Natural killer cell (primary cell): ENCODE results near the gene PCK2. TPM values are rescaled to one million over a fixed set of nuclear protein-coding genes. Genes with fewer than 3 reads are reported as not detected.
A peak's percentile ranks its signal among the peaks of the same experiment; 100 is the strongest.

ENCODE experiments used
- ATAC-seq, 3 donors: fragments of 150-1000 bp in 2 of 3; fragments of 200-7000 bp in 1 of 3; cut with Tn5 transposase; 1 replicate in 1 of 3; 2 replicates in 2 of 3; pipeline ENCODE4 v1.10.0; 2021; ENCODE audit warnings: mild to moderate bottlenecking in 2 of 3, moderate library complexity in 2 of 3
- DNase-seq, 2 donors: peaks; one replicate each; pipeline versions ENCODE4 v3.0.0 to v3.0.0-alpha.2; 2013 to 2021; ENCODE audit warnings: mixed read lengths in 1 of 2
- H3K27ac ChIP-seq: one replicate; pipeline ENCODE4 v1.5.1; 2013; ENCODE audit warnings: mild to moderate bottlenecking, low read length
- H3K27me3 ChIP-seq: one replicate; pipeline ENCODE4 v1.6.1; 2013; ENCODE audit warnings: low read length; ENCODE audit not compliant: control insufficient read depth, insufficient read depth
- H3K36me3 ChIP-seq: one replicate; pipeline ENCODE4 v1.6.1; 2013; ENCODE audit warnings: low read length; ENCODE audit not compliant: control insufficient read depth, insufficient read depth
- H3K4me1 ChIP-seq: one replicate; pipeline ENCODE4 v1.6.1; 2013; ENCODE audit warnings: low read length; ENCODE audit not compliant: control insufficient read depth, insufficient read depth
- H3K4me3 ChIP-seq: one replicate; pipeline ENCODE4 v1.5.1; 2013; ENCODE audit warnings: low read length
- H3K9me3 ChIP-seq: one replicate; pipeline ENCODE4 v1.6.1; 2013; ENCODE audit warnings: low read length; ENCODE audit not compliant: control insufficient read depth, insufficient read depth
- H3K27ac Mint-ChIP-seq, 2 donors: one replicate each; pipeline ENCODE4 v1.8.0; 2022; ENCODE audit warnings: mild to moderate bottlenecking in 2 of 2, mixed read lengths in 2 of 2, moderate library complexity in 1 of 2
- H3K27me3 Mint-ChIP-seq, 2 donors: one replicate each; pipeline ENCODE4 v1.8.0; 2022; ENCODE audit warnings: low read depth in 2 of 2, mixed read lengths in 2 of 2
- H3K36me3 Mint-ChIP-seq: one replicate; pipeline ENCODE4 v1.8.0; 2022; ENCODE audit warnings: mixed read lengths
- H3K4me1 Mint-ChIP-seq, 2 donors: one replicate each; pipeline ENCODE4 v1.8.0; 2022; ENCODE audit warnings: mixed read lengths in 2 of 2
- H3K4me3 Mint-ChIP-seq: one replicate; pipeline ENCODE4 v1.8.0; 2022; ENCODE audit warnings: mild to moderate bottlenecking, moderate library complexity, mixed read lengths
- H3K9me3 Mint-ChIP-seq, 2 donors: one replicate each; pipeline ENCODE4 v1.8.0; 2022; ENCODE audit warnings: mixed read lengths in 2 of 2
- CTCF ChIP-seq: fragments of 200-600 bp; IDR thresholded peaks from one replicate; pipeline ENCODE4 v1.8.0; 2022; ENCODE audit warnings: antibody characterized with exemption
- WGBS: methylation state at CpG from one replicate; pipeline ENCODE4 v1.1.7; 2013; ENCODE audit warnings: missing lambda C conversion rate; ENCODE audit not compliant: insufficient coverage; 5-methylcytosine and 5-hydroxymethylcytosine counted together
- intact Hi-C: fragments of 100-400 bp; cut with micrococcal nuclease; formaldehyde crosslinking; loops from one replicate; pipeline ENCODE4 v1.14.2; 2022
- total RNA-seq, 4 donors: library from RNA; stranded (reverse); fragments of 120-200 nt in 1 of 4; gene quantifications; one replicate each; pipeline versions ENCODE4 v1.2.3 to v1.2.4, GENCODE V29; 2013 to 2022

PCK2 gene
- total RNA-seq, 3 donors from 2014 or later (not counting 1 experiment from before 2014, with no cell fraction given): 9.8 to 13.8 (median 12.3) TPM

- peaks cover 39% of the 10 kb centered on the region for H3K36me3 ChIP-seq
- no peaks in the 10 kb centered on the region for H3K27me3 ChIP-seq
- no peaks in the 10 kb centered on the region for H3K9me3 ChIP-seq
- intact Hi-C loops: no loop called here
- TF ChIP-seq CTCF: no peak
- Mint-ChIP-seq H3K36me3 (peaks cover 6% of the 10 kb centered on the region), H3K27me3 (no peaks in the 10 kb centered on the region), H3K4me1 (peaks cover 22 to 27% of the 10 kb centered on the region in 2 donors), H3K9me3 (no peaks in the 10 kb centered on the region), H3K4me3 (peak overlapping the region; percentile 99), H3K27ac (peak overlapping the region; percentile 96 to 99)
- H3K4me3 ChIP-seq: peak overlapping the region; percentile 62
- ATAC-seq: no peak
- no peak overlapping the region for H3K27ac ChIP-seq
- WGBS: 66% methylated on average over 6 of the region's 6 CpGs
- no peak for DNase-seq
- H3K4me1 ChIP-seq: peaks cover 24% of the 10 kb centered on the region
These were observed 22.2 kb downstream of the PCK2 start for GRCh38 chr14:24116128-24116814.

GRCh38 chr14:24117179-24117578 lies 23.1 kb downstream of the PCK2 start:
- WGBS: 92% methylated on average over 6 of the region's 6 CpGs
- peaks cover 46% of the 10 kb centered on the region for H3K36me3 ChIP-seq
- no peaks in the 10 kb centered on the region for H3K9me3 Mint-ChIP-seq
- ATAC-seq: no peak
- intact Hi-C loops: no loop called here
- no peaks in the 10 kb centered on the region for H3K27me3 ChIP-seq
- no peak overlapping the region for H3K27ac ChIP-seq
- H3K9me3 ChIP-seq: no peaks in the 10 kb centered on the region
- peaks cover 22 to 27% of the 10 kb centered on the region in 2 donors for H3K4me1 Mint-ChIP-seq
- H3K4me3 Mint-ChIP-seq: no peak overlapping the region
- DNase-seq: no peak
- no peak overlapping the region for H3K4me3 ChIP-seq
- H3K4me1 ChIP-seq: peaks cover 24% of the 10 kb centered on the region
- H3K36me3 Mint-ChIP-seq: peaks cover 6% of the 10 kb centered on the region
- no peak for TF ChIP-seq CTCF
- H3K27ac Mint-ChIP-seq: no peak overlapping the region
- no peaks in the 10 kb centered on the region for H3K27me3 Mint-ChIP-seq

- intact Hi-C loops: no loop called here
- H3K9me3 Mint-ChIP-seq: no peaks in the 10 kb centered on the region
- Histone ChIP-seq H3K4me1 (peaks cover 16% of the 10 kb centered on the region), H3K4me3 (no peak overlapping the region), H3K36me3 (peaks cover 56% of the 10 kb centered on the region), H3K27ac (no peak overlapping the region), H3K27me3 (no peaks in the 10 kb centered on the region), H3K9me3 (no peaks in the 10 kb centered on the region)
- no peak overlapping the region for H3K27ac Mint-ChIP-seq
- H3K36me3 Mint-ChIP-seq: peaks cover 6% of the 10 kb centered on the region
- no peak for TF ChIP-seq CTCF
- no peak overlapping the region for H3K4me3 Mint-ChIP-seq
- H3K4me1 Mint-ChIP-seq: peaks cover 22 to 25% of the 10 kb centered on the region in 2 donors
- ATAC-seq: no peak
- WGBS: 99% methylated on average over 6 of the region's 6 CpGs
- no peaks in the 10 kb centered on the region for H3K27me3 Mint-ChIP-seq
- DNase-seq: no peak
These were observed 25.6 kb downstream of the PCK2 start for GRCh38 chr14:24119691-24120090.

- no peaks in the 10 kb centered on the region for H3K27me3 Mint-ChIP-seq
- peaks cover 56% of the 10 kb centered on the region for H3K36me3 ChIP-seq
- H3K27me3 ChIP-seq: no peaks in the 10 kb centered on the region
- no peaks in the 10 kb centered on the region for H3K9me3 ChIP-seq
- DNase-seq: no peak
- no peak for TF ChIP-seq CTCF
- no peak for ATAC-seq
- H3K4me1 Mint-ChIP-seq: peaks cover 7 to 10% of the 10 kb centered on the region in 2 donors
- H3K36me3 Mint-ChIP-seq: peaks cover 6% of the 10 kb centered on the region
- WGBS: 99% methylated on average over 5 of the region's 8 CpGs
- H3K9me3 Mint-ChIP-seq: no peaks in the 10 kb centered on the region
- no peak overlapping the region for H3K4me3 ChIP-seq
- H3K27ac ChIP-seq: no peak overlapping the region
- H3K4me1 ChIP-seq: peaks cover 7% of the 10 kb centered on the region
- H3K27ac Mint-ChIP-seq: no peak overlapping the region
- no peak overlapping the region for H3K4me3 Mint-ChIP-seq
- intact Hi-C loops: no loop called here
These were observed 27.1 kb downstream of the PCK2 start for GRCh38 chr14:24121210-24121609.
